Testis (tissue), 3 donors: ENCODE results near the gene HOXC4. TPM values are rescaled to one million over a fixed set of nuclear protein-coding genes. Genes with fewer than 3 reads are reported as not detected.

ENCODE experiments used
- DNase-seq: peaks from one replicate; pipeline ENCODE4 v3.0.0-alpha.2; 2019
- H3K27ac ChIP-seq, 2 donors: fragments of 200-600 bp; sonication (generic); one replicate each; pipeline ENCODE4 v1.5.1; 2019
- H3K27me3 ChIP-seq: fragments of 200-600 bp; sonication (generic); one replicate; pipeline ENCODE4 v1.5.1; 2019
- H3K36me3 ChIP-seq: fragments of 200-600 bp; sonication (generic); one replicate; pipeline ENCODE4 v1.5.1; 2017; ENCODE audit warnings: low read depth; ENCODE audit errors: missing control alignments
- H3K4me1 ChIP-seq: fragments of 200-600 bp; sonication (generic); one replicate; pipeline ENCODE4 v1.5.1; 2019
- H3K4me3 ChIP-seq, 2 donors: fragments of 200-600 bp; sonication (generic); one replicate each; pipeline ENCODE4 v1.5.1; 2017 to 2019
- H3K9me3 ChIP-seq: fragments of 200-600 bp; sonication (generic); one replicate; pipeline ENCODE4 v1.5.1; 2017
- POLR2A ChIP-seq: fragments of 450-650 bp; IDR thresholded peaks from one replicate; pipeline ENCODE4 v1.6.1; 2017; ENCODE audit warnings: antibody characterized with exemption, mild to moderate bottlenecking, moderate library complexity
- WGBS, 2 donors: methylation state at CpG; one replicate each; pipeline ENCODE4 v1.1.5; 2018; 5-methylcytosine and 5-hydroxymethylcytosine counted together
- intact Hi-C: fragments of 100-400 bp; cut with DNase I; formaldehyde crosslinking; loops from one replicate; pipeline ENCODE4 v1.15.1; 2023; ENCODE audit warnings: low total_unique reads
- polyA plus RNA-seq: library from polyadenylated mRNA; stranded (reverse); fragments of 350-450 nt; fragmentation: Illumina TruSeq; extraction: RNeasy Lipid Tissue Mini Kit (QIAGEN cat#74804); gene quantifications from one replicate; pipeline ENCODE4 v1.2.3, GENCODE V29; 2014; ENCODE audit warnings: low read depth, low replicate concordance; ENCODE audit not compliant: insufficient read depth
- total RNA-seq, 2 donors: library from RNA; depleted of rRNA; stranded (reverse); fragments of >200 nt; gene quantifications; one replicate each; pipeline ENCODE4 v1.2.3, GENCODE V29; 2016
- TF ChIP-seq, protein P1 (sequence below), 3 experiments: fragments of 450-650 bp in 2 of 3; fragments of 200-600 bp in 1 of 3; sonication (generic) in 1 of 3; IDR thresholded peaks; one replicate each; pipeline ENCODE4 v1.5.1; 2016 to 2019; ENCODE audit warnings: antibody characterized with exemption in 3 of 3, mild to moderate bottlenecking in 2 of 3, moderate library complexity in 1 of 3

The HOXC4 gene
- total and polyA plus RNA-seq, 3 donors from 2014 or later = 3.0 to 4.3 (median 3.1) TPM

DNA sequence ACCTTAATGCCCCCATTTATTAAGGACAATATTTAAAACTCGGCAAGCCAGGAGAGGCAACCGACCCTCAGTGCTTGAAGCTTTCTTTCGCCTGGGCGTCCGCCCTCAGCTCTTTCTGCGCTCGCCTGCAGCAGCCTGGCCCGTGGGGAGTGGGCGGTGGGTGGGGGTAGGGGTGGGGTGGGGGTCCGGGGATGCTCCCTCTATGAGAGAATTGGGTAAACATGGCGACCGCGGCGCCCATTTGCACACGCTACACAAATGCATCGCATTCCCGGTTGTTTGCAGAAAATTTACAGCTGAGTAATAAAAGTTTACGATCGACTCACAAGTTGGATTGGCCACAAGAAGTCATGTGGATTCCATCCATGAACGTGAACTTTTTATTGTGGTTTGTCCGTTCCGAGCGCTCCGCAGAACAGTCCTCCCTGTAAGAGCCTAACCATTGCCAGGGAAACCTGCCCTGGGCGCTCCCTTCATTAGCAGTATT is 37.1 kb upstream of the HOXC4 start:
- WGBS, 2 donors = 2% methylated on average over 25 of the region's 25 CpGs
- Histone ChIP-seq H3K9me3 (no peaks in the 10 kb centered on the region), H3K36me3 (no peaks in the 10 kb centered on the region), H3K27me3 (no peaks in the 10 kb centered on the region), H3K4me3 (peak overlapping the region; percentile 51 to 72), H3K4me1 (peaks cover 20% of the 10 kb centered on the region), H3K27ac (peak overlapping the region; percentile 89 to 95)
- intact Hi-C loops = no loop called here
- no peak for TF ChIP-seq POLR2A
- TF ChIP-seq, protein P1, sequence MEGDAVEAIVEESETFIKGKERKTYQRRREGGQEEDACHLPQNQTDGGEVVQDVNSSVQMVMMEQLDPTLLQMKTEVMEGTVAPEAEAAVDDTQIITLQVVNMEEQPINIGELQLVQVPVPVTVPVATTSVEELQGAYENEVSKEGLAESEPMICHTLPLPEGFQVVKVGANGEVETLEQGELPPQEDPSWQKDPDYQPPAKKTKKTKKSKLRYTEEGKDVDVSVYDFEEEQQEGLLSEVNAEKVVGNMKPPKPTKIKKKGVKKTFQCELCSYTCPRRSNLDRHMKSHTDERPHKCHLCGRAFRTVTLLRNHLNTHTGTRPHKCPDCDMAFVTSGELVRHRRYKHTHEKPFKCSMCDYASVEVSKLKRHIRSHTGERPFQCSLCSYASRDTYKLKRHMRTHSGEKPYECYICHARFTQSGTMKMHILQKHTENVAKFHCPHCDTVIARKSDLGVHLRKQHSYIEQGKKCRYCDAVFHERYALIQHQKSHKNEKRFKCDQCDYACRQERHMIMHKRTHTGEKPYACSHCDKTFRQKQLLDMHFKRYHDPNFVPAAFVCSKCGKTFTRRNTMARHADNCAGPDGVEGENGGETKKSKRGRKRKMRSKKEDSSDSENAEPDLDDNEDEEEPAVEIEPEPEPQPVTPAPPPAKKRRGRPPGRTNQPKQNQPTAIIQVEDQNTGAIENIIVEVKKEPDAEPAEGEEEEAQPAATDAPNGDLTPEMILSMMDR (IDR thresholded peaks at IDR 0.05) = no peak
- DNase-seq = peak; percentile 49

DNA sequence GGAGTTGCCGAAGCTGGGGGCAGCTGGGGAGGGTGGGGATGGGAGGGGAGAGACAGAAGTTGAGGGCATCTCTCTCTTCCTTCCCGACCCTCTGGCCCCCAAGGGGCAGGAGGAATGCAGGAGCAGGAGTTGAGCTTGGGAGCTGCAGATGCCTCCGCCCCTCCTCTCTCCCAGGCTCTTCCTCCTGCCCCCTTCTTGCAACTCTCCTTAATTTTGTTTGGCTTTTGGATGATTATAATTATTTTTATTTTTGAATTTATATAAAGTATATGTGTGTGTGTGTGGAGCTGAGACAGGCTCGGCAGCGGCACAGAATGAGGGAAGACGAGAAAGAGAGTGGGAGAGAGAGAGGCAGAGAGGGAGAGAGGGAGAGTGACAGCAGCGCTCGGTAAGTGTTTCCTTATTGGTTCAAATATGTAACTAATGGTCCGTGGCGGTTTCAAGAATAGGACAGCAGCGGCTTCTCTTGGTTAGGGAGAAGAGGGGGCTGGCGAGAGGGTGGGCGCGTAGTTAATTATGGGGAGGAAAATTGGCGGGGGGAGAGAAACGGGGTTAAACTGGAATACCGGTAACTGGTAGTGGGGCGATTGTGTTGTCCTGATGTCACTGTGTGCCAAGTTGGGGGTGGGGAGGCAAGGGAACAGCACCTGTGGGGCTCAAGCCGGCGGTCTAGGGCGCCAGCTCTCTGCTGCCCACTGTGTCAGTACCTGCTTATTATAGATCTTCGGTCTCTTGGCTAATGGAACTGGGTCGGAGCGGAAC is 36.4 kb upstream of the HOXC4 start:
- intact Hi-C loops = no loop called here
- Histone ChIP-seq H3K4me1 (peaks cover 20% of the 10 kb centered on the region), H3K36me3 (no peaks in the 10 kb centered on the region), H3K27ac (peak overlapping the region; percentile 89 to 95), H3K27me3 (no peaks in the 10 kb centered on the region), H3K9me3 (no peaks in the 10 kb centered on the region), H3K4me3 (peak overlapping the region; percentile 51 to 72)
- no peak for TF ChIP-seq POLR2A
- DNase-seq = no peak
- 0 to 1% methylated on average over 22 to 24 of the region's 24 CpGs for WGBS, 2 donors

DNA sequence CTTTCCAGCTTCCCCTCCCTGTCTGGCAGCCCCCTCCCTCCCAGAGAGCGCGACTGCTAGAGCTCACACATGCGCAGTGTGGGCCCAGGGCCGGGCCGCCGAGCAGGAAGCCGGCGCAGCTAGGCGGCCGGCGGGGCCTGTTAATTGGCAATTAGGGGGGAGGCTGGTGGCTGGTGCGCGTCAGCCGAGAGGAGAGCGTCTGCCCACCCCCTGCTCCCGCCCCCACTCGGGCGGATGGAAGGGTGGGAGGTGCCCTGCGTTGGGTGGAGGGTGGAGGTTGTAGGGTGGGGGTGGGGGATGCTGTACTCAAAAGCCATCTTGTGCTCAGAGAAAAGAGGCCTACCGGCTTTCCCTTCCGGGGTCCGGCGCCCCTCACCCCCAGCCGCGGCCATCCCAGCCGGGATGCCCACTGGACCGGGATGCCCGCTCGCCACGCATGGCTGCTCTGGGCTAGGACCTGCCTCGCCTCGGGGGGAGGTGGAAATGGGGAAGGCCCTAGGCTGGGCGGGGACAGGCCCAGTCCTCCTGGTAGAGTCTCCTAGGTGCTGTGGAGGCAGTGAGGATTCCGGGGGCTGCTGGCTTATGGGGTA is 35.7 kb upstream of the HOXC4 start:
- peak overlapping the region; percentile 89 to 95 for H3K27ac ChIP-seq
- TF ChIP-seq POLR2A = peak; percentile 39
- TF ChIP-seq, protein P1 (IDR thresholded peaks at IDR 0.05) = no peak
- peak overlapping the region; percentile 51 to 72 for H3K4me3 ChIP-seq
- H3K27me3 ChIP-seq = no peaks in the 10 kb centered on the region
- intact Hi-C loops = no loop called here
- DNase-seq = peak; percentile 93
- H3K4me1 ChIP-seq = peaks cover 20% of the 10 kb centered on the region
- H3K9me3 ChIP-seq = no peaks in the 10 kb centered on the region
- no peaks in the 10 kb centered on the region for H3K36me3 ChIP-seq
- 0 to 1% methylated on average over 11 to 33 of the region's 34 CpGs for WGBS, 2 donors

DNA sequence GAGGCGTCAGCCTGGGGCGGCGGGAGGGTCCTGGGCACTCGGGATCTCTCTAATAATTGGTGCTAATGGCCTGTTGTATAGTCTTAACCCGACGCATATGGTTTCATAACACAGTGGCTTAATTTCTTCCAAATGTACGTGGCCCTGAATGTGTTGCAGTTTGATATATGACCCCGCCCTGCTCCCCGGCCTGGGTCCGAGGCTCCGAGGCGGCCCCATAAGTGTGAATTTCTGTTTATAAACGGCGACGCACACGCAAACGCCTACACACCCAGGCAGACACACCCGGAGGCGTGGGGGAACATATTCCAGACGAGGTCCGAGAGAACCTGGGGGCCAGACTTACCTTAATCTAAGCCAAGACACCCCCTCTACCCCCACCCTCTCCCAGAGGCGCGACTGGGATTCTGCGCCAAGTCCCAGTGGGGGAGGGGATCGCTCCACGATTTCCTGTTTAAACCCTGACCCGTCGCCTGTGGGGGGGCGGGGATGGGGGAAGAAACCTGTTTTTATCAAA is 35.1 kb upstream of the HOXC4 start:
- Histone ChIP-seq H3K4me1 (peaks cover 20% of the 10 kb centered on the region), H3K27me3 (no peaks in the 10 kb centered on the region), H3K4me3 (peak overlapping the region; percentile 51 to 72), H3K9me3 (no peaks in the 10 kb centered on the region), H3K27ac (peak overlapping the region; percentile 89 to 95), H3K36me3 (no peaks in the 10 kb centered on the region)
- WGBS, 2 donors = 5 to 6% methylated on average over 20 to 28 of the region's 29 CpGs
- TF ChIP-seq POLR2A = no peak
- TF ChIP-seq, protein P1 (IDR thresholded peaks at IDR 0.05) = no peak
- intact Hi-C loops = no loop called here
- peak; percentile 79 for DNase-seq

DNA sequence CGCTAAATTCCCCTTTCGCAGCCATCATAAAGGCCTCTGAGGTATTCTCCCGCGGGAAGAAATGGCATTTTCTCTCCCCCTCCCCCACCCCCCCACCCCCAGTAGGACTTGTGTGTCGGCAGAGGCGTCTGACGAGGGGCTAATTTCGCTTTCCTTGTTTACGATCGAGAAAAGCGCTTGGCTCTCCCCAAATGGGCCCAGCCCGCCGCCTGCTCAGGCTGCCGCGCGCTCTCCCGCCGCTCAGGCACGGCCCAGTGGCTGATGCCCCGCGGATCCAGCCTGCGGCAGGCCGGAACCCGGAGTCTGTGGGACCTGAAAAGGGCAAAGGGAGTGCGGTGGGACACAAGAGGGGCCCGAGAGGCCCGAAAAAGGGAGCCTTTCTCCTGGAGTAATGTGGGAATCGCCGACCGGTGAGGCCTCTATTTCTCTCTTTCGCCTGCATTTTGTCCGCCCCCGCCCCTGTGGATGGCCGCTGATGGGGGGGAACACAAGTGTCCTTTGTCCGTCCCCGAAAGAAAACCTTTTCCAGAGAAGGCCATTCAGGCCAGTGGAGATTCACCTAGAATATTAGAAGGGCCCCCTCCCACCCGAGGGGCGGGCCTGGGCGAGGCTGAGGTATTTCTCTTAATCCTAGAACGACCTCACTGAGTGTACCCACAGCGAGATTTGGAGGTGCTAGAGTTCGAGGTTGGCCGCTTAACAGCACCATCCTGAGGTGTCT is 34.4 kb upstream of the HOXC4 start:
- intact Hi-C loops = no loop called here
- peak overlapping the region; percentile 51 to 72 for H3K4me3 ChIP-seq

More for the DNA sequence above, 34.4 kb upstream of the HOXC4 start:
- Histone ChIP-seq H3K27me3 (no peaks in the 10 kb centered on the region), H3K4me1 (peaks cover 26% of the 10 kb centered on the region), H3K27ac (peak overlapping the region; percentile 89 to 95), H3K9me3 (no peaks in the 10 kb centered on the region), H3K36me3 (no peaks in the 10 kb centered on the region)
- no peak for TF ChIP-seq POLR2A
- no peak for DNase-seq
- WGBS, 2 donors = 7 to 16% methylated on average over 25 to 43 of the region's 43 CpGs
